ENCODE results near the gene ABR.

Gene ABR

DNA sequence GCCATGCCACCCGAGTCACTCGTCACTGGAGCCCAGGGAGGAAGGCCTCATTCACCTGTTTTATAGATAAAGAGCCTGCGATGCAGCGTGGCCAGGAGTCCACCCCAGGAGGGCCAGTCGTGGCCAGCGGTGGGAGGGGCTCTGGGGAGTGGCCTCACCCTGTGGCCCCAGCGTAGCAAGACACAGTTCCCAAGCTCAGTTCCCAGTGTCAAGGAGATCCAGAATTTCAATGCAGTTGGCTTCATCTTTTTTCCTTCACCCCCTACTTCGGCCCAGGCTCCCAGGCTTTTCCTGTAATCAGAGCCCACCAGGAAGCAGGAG lies 84.0 kb downstream of the ABR start:
- TF ChIP-seq, protein P1, sequence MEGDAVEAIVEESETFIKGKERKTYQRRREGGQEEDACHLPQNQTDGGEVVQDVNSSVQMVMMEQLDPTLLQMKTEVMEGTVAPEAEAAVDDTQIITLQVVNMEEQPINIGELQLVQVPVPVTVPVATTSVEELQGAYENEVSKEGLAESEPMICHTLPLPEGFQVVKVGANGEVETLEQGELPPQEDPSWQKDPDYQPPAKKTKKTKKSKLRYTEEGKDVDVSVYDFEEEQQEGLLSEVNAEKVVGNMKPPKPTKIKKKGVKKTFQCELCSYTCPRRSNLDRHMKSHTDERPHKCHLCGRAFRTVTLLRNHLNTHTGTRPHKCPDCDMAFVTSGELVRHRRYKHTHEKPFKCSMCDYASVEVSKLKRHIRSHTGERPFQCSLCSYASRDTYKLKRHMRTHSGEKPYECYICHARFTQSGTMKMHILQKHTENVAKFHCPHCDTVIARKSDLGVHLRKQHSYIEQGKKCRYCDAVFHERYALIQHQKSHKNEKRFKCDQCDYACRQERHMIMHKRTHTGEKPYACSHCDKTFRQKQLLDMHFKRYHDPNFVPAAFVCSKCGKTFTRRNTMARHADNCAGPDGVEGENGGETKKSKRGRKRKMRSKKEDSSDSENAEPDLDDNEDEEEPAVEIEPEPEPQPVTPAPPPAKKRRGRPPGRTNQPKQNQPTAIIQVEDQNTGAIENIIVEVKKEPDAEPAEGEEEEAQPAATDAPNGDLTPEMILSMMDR (IDR thresholded peaks at IDR 0.05), result no peak
- H3K79me2 ChIP-seq, result peaks cover 14% of the 10 kb centered on the region
- no peak overlapping the region for H3K4me3 ChIP-seq (ENCODE audit: low read depth, low read length)
- no peaks in the 10 kb centered on the region for H3K9me3 ChIP-seq (ENCODE audit: control insufficient read depth, low read length)
- no peak overlapping the region for H3K27ac ChIP-seq
- H3K27me3 ChIP-seq (ENCODE audit: control insufficient read depth, insufficient read depth, low read length), result no peaks in the 10 kb centered on the region
- H3K4me2 ChIP-seq (ENCODE audit: low read length), result no peak overlapping the region
- no peak overlapping the region for H2AFZ ChIP-seq
- no peaks in the 10 kb centered on the region for H3K4me1 ChIP-seq
- H3K9ac ChIP-seq, result no peak overlapping the region
- no peaks in the 10 kb centered on the region for H3K36me3 ChIP-seq (ENCODE audit: control insufficient read depth, insufficient read depth, low read length)

DNA sequence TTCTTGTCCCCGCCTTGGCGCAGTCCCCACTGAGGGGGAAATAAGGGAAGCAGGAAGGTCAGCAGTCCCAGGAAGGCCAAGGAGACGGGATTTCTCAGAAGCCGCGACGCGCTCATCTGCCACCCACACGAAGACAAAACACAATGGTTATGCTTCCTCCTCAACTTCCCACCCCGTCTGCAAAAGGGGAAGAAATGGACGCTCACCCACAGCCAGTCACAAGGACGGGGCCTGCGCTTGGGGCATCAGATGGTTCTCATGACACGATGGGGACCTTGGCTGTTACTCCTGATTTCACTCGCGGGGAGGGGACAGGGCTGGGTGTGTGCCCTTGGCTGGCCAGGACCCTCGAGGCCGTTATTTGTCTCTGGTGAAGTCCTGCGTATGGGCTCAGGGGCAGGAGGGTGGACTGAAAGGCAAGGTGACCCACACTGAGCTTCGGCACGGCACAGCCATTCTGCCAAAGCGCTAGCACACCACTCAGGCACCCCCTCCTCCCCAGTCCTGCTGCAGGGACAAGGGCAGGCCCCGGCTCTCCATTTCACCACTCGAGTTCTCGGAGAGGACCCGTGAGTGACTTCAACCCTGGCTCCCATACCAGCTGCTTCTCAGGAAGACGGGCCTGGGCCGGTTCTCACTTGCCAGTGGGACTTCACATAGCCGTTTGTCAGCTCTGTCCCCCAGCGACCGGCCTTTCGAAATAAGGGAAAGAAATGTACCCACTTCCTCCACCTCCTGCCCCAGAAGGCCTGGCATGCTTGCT lies 84.5 kb downstream of the ABR start:
- H3K4me3 ChIP-seq (ENCODE audit: low read depth, low read length), result no peak overlapping the region
- no peak overlapping the region for H3K27ac ChIP-seq
- no peak overlapping the region for H3K9ac ChIP-seq
- H2AFZ ChIP-seq, result no peak overlapping the region
- TF ChIP-seq, protein P1 (IDR thresholded peaks at IDR 0.05), result no peak
- no peaks in the 10 kb centered on the region for H3K9me3 ChIP-seq (ENCODE audit: control insufficient read depth, low read length)
- peaks cover 11% of the 10 kb centered on the region for H3K79me2 ChIP-seq
- no peaks in the 10 kb centered on the region for H3K4me1 ChIP-seq
- no peaks in the 10 kb centered on the region for H3K36me3 ChIP-seq (ENCODE audit: control insufficient read depth, insufficient read depth, low read length)
- no peak overlapping the region for H3K4me2 ChIP-seq (ENCODE audit: low read length)
- H3K27me3 ChIP-seq (ENCODE audit: control insufficient read depth, insufficient read depth, low read length), result no peaks in the 10 kb centered on the region

DNA sequence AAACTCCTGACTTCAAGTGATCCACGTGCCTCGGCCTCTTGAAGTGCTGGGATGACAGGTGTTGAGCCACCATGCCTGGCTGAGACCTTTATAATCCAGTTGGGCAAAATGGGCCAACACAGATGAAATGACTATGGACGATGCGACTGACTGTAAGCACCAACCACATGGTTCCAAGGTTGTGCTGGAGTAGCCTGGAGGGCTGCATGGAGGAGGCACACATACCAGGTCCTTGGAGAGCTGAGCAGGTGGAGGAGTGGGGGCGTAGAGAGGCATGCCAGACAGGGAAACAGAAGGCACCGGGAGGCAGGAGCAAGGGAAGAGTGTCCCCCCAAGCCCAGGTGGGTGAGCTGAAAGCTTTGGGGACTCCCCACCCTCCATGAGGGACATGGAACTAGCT lies 85.2 kb downstream of the ABR start:
- no peak overlapping the region for H3K4me3 ChIP-seq (ENCODE audit: low read depth, low read length)
- no peak overlapping the region for H2AFZ ChIP-seq
- no peaks in the 10 kb centered on the region for H3K27me3 ChIP-seq (ENCODE audit: control insufficient read depth, insufficient read depth, low read length)
- no peak overlapping the region for H3K27ac ChIP-seq
- no peak overlapping the region for H3K4me2 ChIP-seq (ENCODE audit: low read length)
- no peak overlapping the region for H3K9ac ChIP-seq
- no peaks in the 10 kb centered on the region for H3K9me3 ChIP-seq (ENCODE audit: control insufficient read depth, low read length)
- no peaks in the 10 kb centered on the region for H3K4me1 ChIP-seq
- peaks cover 11% of the 10 kb centered on the region for H3K79me2 ChIP-seq
- H3K36me3 ChIP-seq (ENCODE audit: control insufficient read depth, insufficient read depth, low read length), result no peaks in the 10 kb centered on the region
- TF ChIP-seq, protein P1 (IDR thresholded peaks at IDR 0.05), result no peak

DNA sequence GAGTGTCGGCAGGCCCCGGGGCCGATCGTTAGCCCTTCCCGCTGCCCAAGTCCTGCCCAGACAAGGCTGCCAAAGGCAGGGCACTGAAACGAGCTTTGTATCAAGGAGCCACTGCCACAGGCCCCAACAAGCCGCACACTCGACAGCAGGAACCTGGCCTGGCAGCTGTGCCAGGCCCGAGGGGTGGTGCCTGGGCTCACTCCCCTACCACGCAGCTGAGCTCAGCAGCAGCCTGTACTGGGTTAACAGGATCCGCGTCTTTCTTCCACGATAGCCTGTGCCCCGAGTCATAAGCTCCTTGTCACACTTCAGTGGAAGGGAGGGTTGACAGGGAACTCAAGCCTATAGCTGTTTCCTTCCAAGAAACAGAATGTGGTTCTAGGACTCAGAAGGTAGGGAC lies 87.9 kb downstream of the ABR start:
- Histone ChIP-seq H3K27ac (no peak overlapping the region), H3K79me2 (peaks cover 10% of the 10 kb centered on the region), H2AFZ (no peak overlapping the region), H3K4me1 (no peaks in the 10 kb centered on the region), H3K4me3 (ENCODE audit: low read depth, low read length) (no peak overlapping the region), H3K4me2 (ENCODE audit: low read length) (no peak overlapping the region), H3K36me3 (ENCODE audit: control insufficient read depth, insufficient read depth, low read length) (no peaks in the 10 kb centered on the region), H3K9ac (no peak overlapping the region), H3K9me3 (ENCODE audit: control insufficient read depth, low read length) (no peaks in the 10 kb centered on the region), H3K27me3 (ENCODE audit: control insufficient read depth, insufficient read depth, low read length) (no peaks in the 10 kb centered on the region)
- TF ChIP-seq, protein P1 (IDR thresholded peaks at IDR 0.05), result no peak

DNA sequence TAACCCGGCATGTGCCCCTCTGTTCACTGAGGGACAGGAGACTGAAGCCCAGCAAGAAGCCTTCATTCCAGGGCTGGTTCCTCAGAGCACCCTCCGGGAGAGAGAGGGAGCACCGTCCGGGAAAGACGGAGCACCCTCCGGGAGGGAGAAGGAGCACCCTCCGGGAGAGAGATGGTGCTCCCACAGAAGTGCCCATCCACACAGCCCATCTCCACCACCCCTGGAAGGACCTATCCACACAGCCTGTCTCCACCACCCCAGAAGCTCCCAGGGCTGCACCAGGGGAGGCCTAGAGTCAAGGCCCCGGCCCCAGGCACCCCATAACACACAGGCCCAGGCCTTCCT lies 88.6 kb downstream of the ABR start:
- TF ChIP-seq, protein P1 (IDR thresholded peaks at IDR 0.05), result no peak
- Histone ChIP-seq H3K4me3 (ENCODE audit: low read depth, low read length) (no peak overlapping the region), H3K4me1 (no peaks in the 10 kb centered on the region), H3K9me3 (ENCODE audit: control insufficient read depth, low read length) (no peaks in the 10 kb centered on the region), H3K79me2 (peaks cover 10% of the 10 kb centered on the region), H2AFZ (no peak overlapping the region), H3K4me2 (ENCODE audit: low read length) (no peak overlapping the region), H3K9ac (no peak overlapping the region), H3K27ac (no peak overlapping the region), H3K36me3 (ENCODE audit: control insufficient read depth, insufficient read depth, low read length) (no peaks in the 10 kb centered on the region), H3K27me3 (ENCODE audit: control insufficient read depth, insufficient read depth, low read length) (no peaks in the 10 kb centered on the region)

All from parathyroid adenoma (tissue), 2 donors.